ENCODE data around the gene RNASET2.
"Not testable (repeated sequence)": the region's sequence is repeated elsewhere in the genome, so short reads cannot be mapped to it uniquely, and the experiment has no call there.

The RNASET2 gene

DNA sequence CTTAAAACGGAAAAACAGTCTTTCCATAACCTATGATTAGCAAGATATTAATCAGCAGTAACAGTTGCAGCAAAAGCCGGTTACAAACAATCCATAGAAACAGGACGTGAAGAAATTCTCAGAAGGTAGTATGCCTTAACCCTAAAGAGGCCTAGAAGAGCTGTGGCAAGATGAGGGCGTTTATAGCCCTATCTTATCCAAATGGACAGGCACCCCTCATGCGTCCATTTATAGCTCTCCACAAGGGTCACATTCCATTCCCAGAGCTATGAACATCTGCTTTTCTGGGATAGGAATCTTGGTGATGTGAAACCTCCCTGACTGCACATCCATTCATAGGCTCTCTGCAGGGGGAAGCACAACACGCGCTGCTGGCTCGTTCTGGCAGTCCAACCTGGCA lies 40.9 kb downstream of the RNASET2 start:
- H3K36me3 ChIP-seq (ENCODE audit: insufficient read depth, low read length); H3K4me1 ChIP-seq (ENCODE audit: insufficient read depth, low read length); H3K9ac ChIP-seq (ENCODE audit: low read depth, low read length); H3K9me3 ChIP-seq (ENCODE audit: control insufficient read depth, insufficient read depth, low read length): not testable (repeated sequence)

DNA sequence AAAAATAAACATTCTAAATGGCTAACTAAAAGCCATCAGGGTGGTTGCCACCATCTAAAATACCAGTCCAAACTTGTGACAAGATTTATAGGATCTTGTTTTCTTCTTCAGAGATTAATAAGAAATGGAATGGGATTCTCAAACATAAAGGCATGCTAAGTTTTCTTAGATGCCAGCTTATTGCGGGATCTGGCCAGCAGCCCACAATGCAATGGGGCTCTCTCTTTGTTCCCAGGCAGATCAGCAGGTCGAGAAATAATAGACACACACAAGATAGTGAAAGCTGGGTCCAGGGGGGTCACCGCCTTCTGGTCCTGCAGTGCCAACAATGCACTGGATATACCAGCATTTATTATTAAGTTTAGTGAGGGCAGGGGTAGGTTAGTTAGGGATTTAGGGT lies 41.4 kb downstream of the RNASET2 start:
- not testable (repeated sequence) for H3K9me3 ChIP-seq (ENCODE audit: control insufficient read depth, insufficient read depth, low read length); H3K4me1 ChIP-seq (ENCODE audit: insufficient read depth, low read length); H3K9ac ChIP-seq (ENCODE audit: low read depth, low read length); H3K36me3 ChIP-seq (ENCODE audit: insufficient read depth, low read length)

- Histone ChIP-seq H3K9ac (ENCODE audit: low read depth, low read length) (no peak overlapping the region), H3K36me3 (ENCODE audit: insufficient read depth, low read length) (no peaks in the 10 kb centered on the region), H3K9me3 (ENCODE audit: control insufficient read depth, insufficient read depth, low read length) (no peaks in the 10 kb centered on the region; the same call in 1 of the 2 replicates), H3K4me1 (ENCODE audit: insufficient read depth, low read length) (no peaks in the 10 kb centered on the region)
Measured at GRCh38 chr6:166911248-166911677, 45.1 kb downstream of the RNASET2 start.

- no peaks in the 10 kb centered on the region for H3K4me1 ChIP-seq (ENCODE audit: insufficient read depth, low read length)
Measured at GRCh38 chr6:166910601-166911000, 45.7 kb downstream of the RNASET2 start.

DNA sequence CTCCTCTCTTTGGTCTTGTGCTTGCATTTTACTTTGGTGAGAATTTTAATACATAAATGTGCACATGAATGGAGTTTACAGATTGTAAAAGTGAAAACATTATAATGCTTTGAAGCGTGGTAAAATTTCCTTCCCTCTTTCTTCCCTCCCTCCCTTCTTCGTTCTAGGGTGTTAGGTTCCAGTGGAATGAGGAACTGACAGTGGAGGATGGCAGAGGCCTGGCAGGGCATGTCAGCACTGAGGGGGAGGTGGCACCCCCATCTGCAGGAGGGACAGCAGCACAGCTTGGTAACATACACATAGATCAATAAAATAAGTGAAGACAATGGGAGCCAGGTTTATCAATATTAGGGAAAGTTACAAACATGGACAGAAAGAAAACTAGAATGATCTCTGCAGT lies 47.5 kb downstream of the RNASET2 start:
- Histone ChIP-seq H3K36me3 (ENCODE audit: insufficient read depth, low read length) (no peaks in the 10 kb centered on the region), H3K9me3 (ENCODE audit: control insufficient read depth, insufficient read depth, low read length) (no peaks in the 10 kb centered on the region), H3K9ac (ENCODE audit: low read depth, low read length) (no peak overlapping the region), H3K4me1 (ENCODE audit: insufficient read depth, low read length) (no peaks in the 10 kb centered on the region; the same call in 1 of the 2 replicates)

More at GRCh38 chr6:166910601-166911000, 45.7 kb downstream of the RNASET2 start:
- H3K36me3 ChIP-seq (ENCODE audit: insufficient read depth, low read length): no peaks in the 10 kb centered on the region
- H3K9ac ChIP-seq (ENCODE audit: low read depth, low read length): no peak overlapping the region
- H3K9me3 ChIP-seq (ENCODE audit: control insufficient read depth, insufficient read depth, low read length): no peaks in the 10 kb centered on the region; the same call in 1 of the 2 replicates

- H3K4me1 ChIP-seq (ENCODE audit: insufficient read depth, low read length): no peaks in the 10 kb centered on the region; the same call in 1 of the 2 replicates
- no peaks in the 10 kb centered on the region for H3K36me3 ChIP-seq (ENCODE audit: insufficient read depth, low read length)
- H3K9me3 ChIP-seq (ENCODE audit: control insufficient read depth, insufficient read depth, low read length): no peaks in the 10 kb centered on the region
- no peak overlapping the region for H3K9ac ChIP-seq (ENCODE audit: low read depth, low read length)
Measured at GRCh38 chr6:166907871-166908806, 48.2 kb downstream of the RNASET2 start.

GRCh38 chr6:166907373-166907841 lies 48.9 kb downstream of the RNASET2 start:
- Histone ChIP-seq H3K36me3 (ENCODE audit: insufficient read depth, low read length) (no peaks in the 10 kb centered on the region), H3K9ac (ENCODE audit: low read depth, low read length) (no peak overlapping the region), H3K4me1 (ENCODE audit: insufficient read depth, low read length) (no peaks in the 10 kb centered on the region; the same call in 1 of the 2 replicates), H3K9me3 (ENCODE audit: control insufficient read depth, insufficient read depth, low read length) (no peaks in the 10 kb centered on the region)

GRCh38 chr6:166906376-166907044 lies 49.8 kb downstream of the RNASET2 start:
- no peaks in the 10 kb centered on the region; the same call in 1 of the 2 replicates for H3K4me1 ChIP-seq (ENCODE audit: insufficient read depth, low read length)
- no peaks in the 10 kb centered on the region for H3K9me3 ChIP-seq (ENCODE audit: control insufficient read depth, insufficient read depth, low read length)
- H3K9ac ChIP-seq (ENCODE audit: low read depth, low read length): no peak overlapping the region
- H3K36me3 ChIP-seq (ENCODE audit: insufficient read depth, low read length): no peaks in the 10 kb centered on the region

- Histone ChIP-seq H3K9me3 (ENCODE audit: control insufficient read depth, insufficient read depth, low read length) (no peaks in the 10 kb centered on the region), H3K9ac (ENCODE audit: low read depth, low read length) (no peak overlapping the region), H3K4me1 (ENCODE audit: insufficient read depth, low read length) (no peaks in the 10 kb centered on the region; the same call in 1 of the 2 replicates), H3K36me3 (ENCODE audit: insufficient read depth, low read length) (no peaks in the 10 kb centered on the region)
Measured at GRCh38 chr6:166905505-166906134, 50.7 kb downstream of the RNASET2 start.

DNA sequence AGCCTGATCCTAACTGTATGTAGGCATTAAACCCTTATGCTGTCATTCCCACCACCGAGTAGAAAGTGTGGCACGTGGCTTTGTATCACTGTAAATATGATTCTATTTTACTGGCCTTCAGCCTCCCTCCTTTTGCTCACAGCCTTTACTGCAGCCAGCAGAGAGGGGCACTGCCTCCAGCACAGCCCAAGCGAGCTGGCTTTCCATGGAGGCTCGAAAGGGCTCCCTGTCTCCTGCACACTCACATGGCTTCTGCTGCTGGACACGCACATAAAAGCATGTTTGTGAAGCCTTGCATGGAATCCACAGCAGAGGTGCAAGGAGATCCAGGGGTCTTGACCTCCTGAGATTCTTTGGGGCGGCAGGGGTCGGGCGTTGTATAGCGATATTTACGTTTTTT lies 51.3 kb downstream of the RNASET2 start:
- H3K4me1 ChIP-seq (ENCODE audit: insufficient read depth, low read length): no peaks in the 10 kb centered on the region; the same call in 1 of the 2 replicates
- no peaks in the 10 kb centered on the region for H3K36me3 ChIP-seq (ENCODE audit: insufficient read depth, low read length)
- no peak overlapping the region for H3K9ac ChIP-seq (ENCODE audit: low read depth, low read length)
- no peaks in the 10 kb centered on the region for H3K9me3 ChIP-seq (ENCODE audit: control insufficient read depth, insufficient read depth, low read length)

GRCh38 chr6:166904101-166904746 lies 52.1 kb downstream of the RNASET2 start:
- H3K9ac ChIP-seq (ENCODE audit: low read depth, low read length): no peak overlapping the region
- no peaks in the 10 kb centered on the region for H3K36me3 ChIP-seq (ENCODE audit: insufficient read depth, low read length)
- no peaks in the 10 kb centered on the region; the same call in 1 of the 2 replicates for H3K4me1 ChIP-seq (ENCODE audit: insufficient read depth, low read length)
- H3K9me3 ChIP-seq (ENCODE audit: control insufficient read depth, insufficient read depth, low read length): no peaks in the 10 kb centered on the region

DNA sequence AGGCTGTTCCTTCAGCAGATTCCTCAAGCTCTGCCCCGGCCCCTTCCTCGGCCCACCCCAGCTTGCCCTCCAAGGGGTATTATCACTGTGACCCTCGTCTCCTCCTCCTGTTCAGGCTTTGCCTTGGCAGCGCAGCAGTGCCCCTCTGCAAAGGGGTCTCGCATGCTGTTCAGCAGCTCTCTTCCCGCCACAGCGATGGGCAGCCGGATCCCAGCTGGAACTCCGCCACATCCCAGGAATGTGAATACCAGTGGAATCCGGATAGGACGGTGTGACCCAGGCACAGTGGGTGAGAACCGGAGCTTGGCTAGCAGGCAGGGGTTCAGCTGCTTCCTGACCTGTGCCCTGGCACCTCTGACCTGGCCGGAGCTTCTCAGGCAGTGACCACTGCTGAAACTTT lies 52.9 kb downstream of the RNASET2 start:
- no peak overlapping the region for H3K9ac ChIP-seq (ENCODE audit: low read depth, low read length)
- H3K36me3 ChIP-seq (ENCODE audit: insufficient read depth, low read length): no peaks in the 10 kb centered on the region
- H3K9me3 ChIP-seq (ENCODE audit: control insufficient read depth, insufficient read depth, low read length): no peaks in the 10 kb centered on the region
- no peaks in the 10 kb centered on the region; the same call in 1 of the 2 replicates for H3K4me1 ChIP-seq (ENCODE audit: insufficient read depth, low read length)

GRCh38 chr6:166903027-166903426 lies 53.3 kb downstream of the RNASET2 start:
- H3K9ac ChIP-seq (ENCODE audit: low read depth, low read length): no peak overlapping the region
- no peaks in the 10 kb centered on the region; the same call in 1 of the 2 replicates for H3K4me1 ChIP-seq (ENCODE audit: insufficient read depth, low read length)
- no peaks in the 10 kb centered on the region for H3K36me3 ChIP-seq (ENCODE audit: insufficient read depth, low read length)
- H3K9me3 ChIP-seq (ENCODE audit: control insufficient read depth, insufficient read depth, low read length): no peaks in the 10 kb centered on the region
